HG03108 (cell line): ENCODE data around the gene WASF2.

Source experiments
- ATAC-seq: cut with Tn5 transposase; IDR thresholded peaks from one replicate; pipeline ENCODE4 v1.9.1; 2021; ENCODE audit warnings: moderate library complexity; ENCODE audit not compliant: unreplicated experiment

The WASF2 gene

GRCh38 chr1:27363766-27364695, 125.9 kb downstream of the WASF2 start:
- no peak for ATAC-seq

GRCh38 chr1:27361553-27361952, 128.4 kb downstream of the WASF2 start:
- no peak for ATAC-seq

- no peak for ATAC-seq
Observed at GRCh38 chr1:27361044-27361402, 128.9 kb downstream of the WASF2 start.

GRCh38 chr1:27360159-27361043, 129.6 kb downstream of the WASF2 start:
- ATAC-seq = no peak

- no peak for ATAC-seq
Observed at GRCh38 chr1:27359822-27360158, 130.2 kb downstream of the WASF2 start.

DNA sequence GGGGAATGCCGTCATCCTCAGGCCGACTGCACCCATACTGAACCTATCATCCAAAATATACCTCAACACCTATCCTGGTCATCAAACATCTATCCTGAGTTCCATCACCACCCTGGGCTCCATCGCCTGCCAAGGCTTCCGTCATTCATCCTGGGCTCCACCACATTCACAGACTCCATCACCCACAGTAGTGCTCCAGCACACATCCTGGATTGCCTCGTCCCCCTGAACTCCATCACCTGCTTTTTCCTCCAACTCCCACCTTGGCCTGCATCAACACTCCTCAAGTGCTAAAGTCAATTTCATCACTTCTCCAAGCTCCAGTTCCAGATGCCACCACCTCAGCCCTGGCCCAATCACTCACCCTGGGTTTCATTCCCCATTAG, 131.0 kb downstream of the WASF2 start:
- ATAC-seq = no peak

- no peak for ATAC-seq
Observed at GRCh38 chr1:27358038-27358927, 131.7 kb downstream of the WASF2 start.

GRCh38 chr1:27357281-27358037, 132.5 kb downstream of the WASF2 start:
- peak; percentile 40 for ATAC-seq

DNA sequence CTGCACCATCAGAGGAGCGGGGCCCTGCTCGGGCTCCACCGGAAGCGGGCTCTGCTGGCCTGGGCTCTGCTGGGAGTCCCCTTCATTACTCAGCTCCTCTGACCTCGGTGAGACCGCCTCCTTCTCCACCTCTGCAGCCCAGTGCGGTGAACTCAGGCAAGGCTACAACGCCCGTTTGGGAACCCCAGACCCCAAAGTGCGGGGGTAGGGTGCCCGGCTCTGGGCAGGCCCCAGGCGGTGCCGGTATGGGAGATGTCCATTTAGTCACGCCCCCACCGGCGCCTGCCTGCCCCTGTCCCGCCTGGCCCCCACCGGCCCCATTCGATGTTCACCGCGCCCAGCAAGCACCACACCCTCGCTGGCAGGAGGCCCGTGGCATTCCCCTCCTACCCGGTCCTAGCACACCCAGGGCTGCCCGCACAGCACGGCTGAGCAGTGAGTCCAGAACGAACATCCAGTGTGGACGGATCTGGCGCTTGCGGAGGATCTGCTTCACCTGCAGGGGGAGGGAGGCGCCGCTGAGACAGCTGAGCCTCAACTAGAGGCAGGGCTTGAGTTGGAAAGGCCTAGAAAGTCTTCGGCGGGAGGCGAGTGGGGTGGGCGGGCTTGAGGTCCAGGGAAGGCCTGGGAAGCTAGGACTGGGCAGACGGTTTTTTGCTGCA, 133.2 kb downstream of the WASF2 start:
- ATAC-seq = no peak

GRCh38 chr1:27356277-27356618, 133.7 kb downstream of the WASF2 start:
- no peak for ATAC-seq

GRCh38 chr1:27355683-27356082, 134.3 kb downstream of the WASF2 start:
- ATAC-seq = no peak
